Heart right ventricle (tissue), 16 donors: Measurements from ENCODE around the gene KCNH6. TPM values are rescaled to one million over a fixed set of nuclear protein-coding genes. Genes with fewer than 3 reads are reported as not detected.

Experiments
- ATAC-seq, 8 donors: fragments of 200-7000 bp; cut with Tn5 transposase; one replicate each; pipeline ENCODE4 v1.9.1; 2020; ENCODE audit warnings: mild to moderate bottlenecking in 8 of 8, moderate library complexity in 8 of 8, moderate number of reproducible peaks in 1 of 8
- DNase-seq, 2 donors: peaks; one replicate each; pipeline ENCODE4 v3.0.0-alpha.2; 2020
- H3K27ac ChIP-seq, 10 donors: fragments of 200-600 bp; sonication (generic) in 2 of 10; one replicate each; pipeline versions ENCODE4 v1.5.0 to v1.8.0; 2020 to 2022; ENCODE audit warnings: mild to moderate bottlenecking in 3 of 10
- H3K27me3 ChIP-seq, 7 donors: fragments of 200-600 bp; one replicate each; pipeline ENCODE4 v1.8.0; 2021 to 2022; ENCODE audit warnings: mild to moderate bottlenecking in 2 of 7
- H3K36me3 ChIP-seq, 9 donors: fragments of 200-600 bp; sonication (generic) in 1 of 9; one replicate each; pipeline versions ENCODE4 v1.5.0 to v1.8.0; 2020 to 2022; ENCODE audit warnings: mild to moderate bottlenecking in 2 of 9
- H3K4me1 ChIP-seq, 9 donors: fragments of 200-600 bp; sonication (generic) in 1 of 9; one replicate each; pipeline versions ENCODE4 v1.5.0 to v1.8.0; 2020 to 2022; ENCODE audit warnings: mild to moderate bottlenecking in 4 of 9
- H3K4me3 ChIP-seq, 10 donors: fragments of 200-600 bp; sonication (generic) in 2 of 10; one replicate each; pipeline versions ENCODE4 v1.5.0 to v1.8.0; 2020 to 2022; ENCODE audit warnings: mild to moderate bottlenecking in 7 of 10, moderate library complexity in 2 of 10
- H3K9me3 ChIP-seq, 11 donors: fragments of 200-600 bp in 10 of 11; sonication (generic) in 2 of 11; one replicate each; pipeline versions ENCODE4 v1.5.0 to v1.8.0; 2013 to 2022; ENCODE audit warnings: mild to moderate bottlenecking in 2 of 11, control low read depth in 1 of 11, moderate library complexity in 1 of 11
- WGBS, 2 donors: extraction: QIAGEN DNeasy Blood & Tissue Kit; methylation state at CpG; one replicate each; pipeline ENCODE4 v1.1.7; 2013; ENCODE audit warnings: inconsistent platforms in 1 of 2; 5-methylcytosine and 5-hydroxymethylcytosine counted together
- intact Hi-C, 10 donors: fragments of 100-400 bp; cut with DNase I; formaldehyde crosslinking; loops; one replicate each; pipeline versions ENCODE4 v1.11.1 to v1.14.2; 2022
- polyA plus RNA-seq, 2 donors: library from polyadenylated mRNA; stranded (reverse); fragments of 200-250 nt; gene quantifications; one replicate each; pipeline ENCODE4 v1.2.3, GENCODE V29; 2013
- total RNA-seq, 10 donors: library from RNA; stranded (reverse); fragmentation: NEBNext Ultra II Directional in 3 of 10; extraction: Animal tissue kit (Norgen Biotek cat#: 25700) in 3 of 10; gene quantifications; one replicate each; pipeline versions ENCODE4 v1.2.1 to v1.2.4, GENCODE V29; 2021 to 2023
- TF ChIP-seq, protein P1 (sequence below), 9 donors: fragments of 200-600 bp; sonication (generic) in 2 of 9; IDR thresholded peaks; one replicate each; pipeline versions ENCODE4 v1.5.0 to v1.8.0; 2021 to 2022; ENCODE audit warnings: antibody characterized with exemption in 9 of 9, mild to moderate bottlenecking in 5 of 9, moderate library complexity in 1 of 9
- donor health status: Arrhythmogenic right ventricular cardiomyopathy.
- donor health status: ischemic (EF 13 %, LVEDD 7.1; RV severe dilation, severe dysfunction).
- donor health status: healthy with polysubstance abuse.
- donor health status: DM: no; HTN: yes; CAD: no.
- donor health status: DM: no; HTN: no; CAD: no.
- donor health status: ischemic (EF 25% LVEDD 6.9; RV normal size, moderate dysfunction).
- donor health status: ischemic (EF 25% LVEDD 5.7; RV mildly dilated, moderate dysfunction).
- donor health status: healthy.
- donor health status: DM: yes; HTN: yes; CAD: no.
- donor health status: Ischemic cardiomyopathy.
- donor health status: ischemic (EF 35%, LVEDD 5.7; RV mildly dilated, moderate dysfunction).
- donor health status: nonischemic (EF 11% LVEDD 7.7; RV severe dilation, severe dysfunction).
- donor health status: DM: yes; HTN: yes; CAD: no.
- donor health status: PGD.
- donor health status: ischemic (EF 29% LVEDD 5.4; RV normal size, mild dysfunction).
- donor health status: nonischemic (EF 23%, LVEDD 6.1; RV moderate dilation, normal function).

The KCNH6 gene
- total and polyA plus RNA-seq, 12 donors, result 0.11 TPM; not detected in 11

- H3K27ac ChIP-seq, result no peak overlapping the region
- H3K9me3 ChIP-seq, result no peaks in the 10 kb centered on the region
- TF ChIP-seq, protein P1, sequence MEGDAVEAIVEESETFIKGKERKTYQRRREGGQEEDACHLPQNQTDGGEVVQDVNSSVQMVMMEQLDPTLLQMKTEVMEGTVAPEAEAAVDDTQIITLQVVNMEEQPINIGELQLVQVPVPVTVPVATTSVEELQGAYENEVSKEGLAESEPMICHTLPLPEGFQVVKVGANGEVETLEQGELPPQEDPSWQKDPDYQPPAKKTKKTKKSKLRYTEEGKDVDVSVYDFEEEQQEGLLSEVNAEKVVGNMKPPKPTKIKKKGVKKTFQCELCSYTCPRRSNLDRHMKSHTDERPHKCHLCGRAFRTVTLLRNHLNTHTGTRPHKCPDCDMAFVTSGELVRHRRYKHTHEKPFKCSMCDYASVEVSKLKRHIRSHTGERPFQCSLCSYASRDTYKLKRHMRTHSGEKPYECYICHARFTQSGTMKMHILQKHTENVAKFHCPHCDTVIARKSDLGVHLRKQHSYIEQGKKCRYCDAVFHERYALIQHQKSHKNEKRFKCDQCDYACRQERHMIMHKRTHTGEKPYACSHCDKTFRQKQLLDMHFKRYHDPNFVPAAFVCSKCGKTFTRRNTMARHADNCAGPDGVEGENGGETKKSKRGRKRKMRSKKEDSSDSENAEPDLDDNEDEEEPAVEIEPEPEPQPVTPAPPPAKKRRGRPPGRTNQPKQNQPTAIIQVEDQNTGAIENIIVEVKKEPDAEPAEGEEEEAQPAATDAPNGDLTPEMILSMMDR (IDR thresholded peaks at IDR 0.05), result no peak
- intact Hi-C loops, result no loop called here
- H3K36me3 ChIP-seq, result peaks cover 0 to 75% (median 29%) of the 10 kb centered on the region in 9 donors
- peaks cover 0 to 5% (median 0%) of the 10 kb centered on the region in 9 donors for H3K4me1 ChIP-seq
- WGBS, 2 donors, result 85 to 89% methylated on average over 3 of the region's 3 CpGs
- no peak overlapping the region for H3K4me3 ChIP-seq
- no peak for ATAC-seq
- no peaks in the 10 kb centered on the region for H3K27me3 ChIP-seq
- no peak for DNase-seq
Observed at GRCh38 chr17:63592797-63593196, 69.6 kb downstream of the KCNH6 start.

GRCh38 chr17:63595132-63595531 is 72.0 kb downstream of the KCNH6 start:
- H3K4me1 ChIP-seq, result peaks cover 0 to 11% (median 3%) of the 10 kb centered on the region in 9 donors
- 98 to 99% methylated on average over 3 of the region's 3 CpGs for WGBS, 2 donors
- intact Hi-C loops, result no loop called here
- H3K36me3 ChIP-seq, result peaks cover 0 to 51% (median 18%) of the 10 kb centered on the region in 9 donors
- no peak overlapping the region for H3K4me3 ChIP-seq
- no peaks in the 10 kb centered on the region for H3K27me3 ChIP-seq
- ATAC-seq, result no peak
- TF ChIP-seq, protein P1 (IDR thresholded peaks at IDR 0.05), result no peak
- H3K9me3 ChIP-seq, result no peaks in the 10 kb centered on the region
- no peak for DNase-seq
- H3K27ac ChIP-seq, result no peak overlapping the region

Other genes starting within 250 kb of the KCNH6 start
- gene CYB561, start 77.1 kb upstream of the KCNH6 start, total RNA-seq, result 10 to 100 TPM in 4 of 10 donors, 1 to 10 TPM in 6; 5.5 to 22.8 (median 8.5) TPM
- 10 to 100 TPM in 1 of 2 donors, 1 to 10 TPM in 1; 7.8 to 12.2 TPM for gene CYB561, start 77.1 kb upstream of the KCNH6 start, polyA plus RNA-seq
- gene ACE, start 46.3 kb upstream of the KCNH6 start, total RNA-seq, result 10 to 100 TPM in 9 of 10 donors, 1 to 10 TPM in 1; 2.0 to 25.8 (median 13.2) TPM
- gene ACE, start 46.3 kb upstream of the KCNH6 start, polyA plus RNA-seq, result 10 to 100 TPM in 1 of 2 donors, 1 to 10 TPM in 1; 3.0 to 10.1 TPM
- gene DCAF7, start 27.1 kb downstream of the KCNH6 start, total RNA-seq, result 10 to 100 TPM; 35.2 to 60.7 (median 42.8) TPM
- 10 to 100 TPM; 10.2 to 16.9 TPM for gene DCAF7, start 27.1 kb downstream of the KCNH6 start, polyA plus RNA-seq
- 10 to 100 TPM; 37.2 to 51.4 (median 45.2) TPM for gene TACO1, start 77.5 kb downstream of the KCNH6 start, total RNA-seq
- 10 to 100 TPM; 33.1 to 52.3 TPM for gene TACO1, start 77.5 kb downstream of the KCNH6 start, polyA plus RNA-seq
- gene MAP3K3, start 99.1 kb downstream of the KCNH6 start, total RNA-seq, result 10 to 100 TPM; 30.6 to 79.3 (median 50.3) TPM
- gene MAP3K3, start 99.1 kb downstream of the KCNH6 start, polyA plus RNA-seq, result 10 to 100 TPM; 21.1 to 29.4 TPM
- 10 to 100 TPM in 1 of 10 donors, 1 to 10 TPM in 9; 1.8 to 30.6 (median 3.3) TPM for gene LIMD2, start 176.8 kb downstream of the KCNH6 start, total RNA-seq
- gene LIMD2, start 176.8 kb downstream of the KCNH6 start, polyA plus RNA-seq, result 10 to 100 TPM in 1 of 2 donors, 1 to 10 TPM in 1; 8.2 to 10.0 TPM
- 10 to 100 TPM; 12.2 to 19.0 (median 17.7) TPM for gene STRADA, start 218.4 kb downstream of the KCNH6 start, total RNA-seq
- gene STRADA, start 218.4 kb downstream of the KCNH6 start, polyA plus RNA-seq, result 10 to 100 TPM; 15.7 to 30.0 TPM